Keratinocyte (primary cell): ENCODE data around the gene RBBP8. TPM values are rescaled to one million over a fixed set of nuclear protein-coding genes. Genes with fewer than 3 reads are reported as not detected.

ENCODE experiments used
- DNase-seq: peaks from one replicate; pipeline ENCODE4 v3.0.0-alpha.2; 2011; ENCODE audit warnings: low read depth, missing footprints, low spot score
- FAIRE-seq: peaks from 2 replicates; lab custom pipeline; 2011; peaks lifted over from hg19 to GRCh38; lab: Jason Lieb, UNC
- H2AFZ ChIP-seq: 2 replicates; pipeline ENCODE4 v1.6.0; 2012; ENCODE audit warnings: low read length, control low read depth, inconsistent platforms; ENCODE audit not compliant: control insufficient read depth
- H3K27ac ChIP-seq: 2 replicates; pipeline ENCODE4 v1.5.1; 2011; ENCODE audit warnings: low read length; ENCODE audit not compliant: control insufficient read depth, insufficient read depth
- H3K27me3 ChIP-seq: 3 replicates; pipeline ENCODE4 v1.6.0; 2011; ENCODE audit warnings: low read length; ENCODE audit not compliant: control insufficient read depth, insufficient read depth; ENCODE audit errors: extremely low read depth
- H3K36me3 ChIP-seq, 2 experiments: 2 replicates in 1 of 2; 3 replicates in 1 of 2; pipeline ENCODE4 v1.5.1; 2011; ENCODE audit warnings: low read length in 2 of 2, mild to moderate bottlenecking in 1 of 2; ENCODE audit not compliant: control insufficient read depth in 2 of 2, insufficient read depth in 2 of 2; ENCODE audit errors: extremely low read depth in 1 of 2
- H3K4me1 ChIP-seq: 3 replicates; pipeline ENCODE4 v1.5.1; 2011; ENCODE audit warnings: low read length; ENCODE audit not compliant: control insufficient read depth, insufficient read depth; ENCODE audit errors: extremely low read depth
- H3K4me2 ChIP-seq: 3 replicates; pipeline ENCODE4 v1.6.0; 2011; ENCODE audit warnings: low read depth, low read length; ENCODE audit not compliant: control insufficient read depth, insufficient read depth; ENCODE audit errors: extremely low read depth
- H3K4me3 ChIP-seq, 3 experiments: fragments of 200-600 bp in 1 of 3; sonication (generic) in 1 of 3; 2 replicates in 2 of 3; 3 replicates in 1 of 3; pipeline ENCODE4 v1.5.1; 2011 to 2016; ENCODE audit warnings: low read length in 3 of 3, mild to moderate bottlenecking in 3 of 3, control low read depth in 2 of 3, inconsistent platforms in 1 of 3, low read depth in 1 of 3, mixed read lengths in 1 of 3, mixed run types in 1 of 3, moderate library complexity in 1 of 3; ENCODE audit not compliant: control insufficient read depth in 2 of 3, insufficient read depth in 2 of 3; ENCODE audit errors: extremely low read depth in 1 of 3
- H3K79me2 ChIP-seq: 2 replicates; pipeline ENCODE4 v1.6.0; 2012; ENCODE audit warnings: low read length; ENCODE audit not compliant: control insufficient read depth, insufficient read depth
- H3K9ac ChIP-seq: 3 replicates; pipeline ENCODE4 v1.6.0; 2011; ENCODE audit warnings: low read length; ENCODE audit not compliant: control insufficient read depth, insufficient read depth; ENCODE audit errors: extremely low read depth
- H3K9me1 ChIP-seq: 3 replicates; pipeline ENCODE4 v1.6.0; 2011; ENCODE audit warnings: low read length; ENCODE audit not compliant: control insufficient read depth, insufficient read depth; ENCODE audit errors: extremely low read depth
- H3K9me3 ChIP-seq: 2 replicates; pipeline ENCODE4 v1.5.1; 2012; ENCODE audit warnings: low read depth, low read length; ENCODE audit not compliant: control insufficient read depth
- H4K20me1 ChIP-seq: 3 replicates; pipeline ENCODE4 v1.6.0; 2011; ENCODE audit warnings: low read length; ENCODE audit not compliant: control insufficient read depth, insufficient read depth; ENCODE audit errors: extremely low read depth
- EZH2 ChIP-seq: IDR thresholded peaks from one replicate; pipeline ENCODE4 v1.6.1; 2012; ENCODE audit warnings: inconsistent platforms, mild to moderate bottlenecking, low read length, moderate library complexity
- dilution Hi-C: fragments of 300-500 bp; cut with MboI; formaldehyde crosslinking; loops from one replicate; pipeline ENCODE4 v1.7.0; 2020; ENCODE audit warnings: low sequenced_read_pairs; ENCODE audit not compliant: extremely low pct_ligation_motif_present
- polyA plus RNA-seq, 5 experiments: library from polyadenylated mRNA; depleted of rRNA in 3 of 5; stranded (reverse) in 3 of 5; stranded (forward) in 1 of 5; unstranded in 1 of 5; fragments of >200 nt; gene quantifications; 1 replicate in 1 of 5; 2 replicates in 3 of 5; 3 replicates in 1 of 5; pipeline versions ENCODE4 v1.2.1 to v1.2.3, GENCODE V29; 2011 to 2012; ENCODE audit warnings: missing spikeins in 2 of 5, low read depth in 1 of 5, low replicate concordance in 1 of 5
- TF ChIP-seq, protein P1 (sequence below), 3 experiments: IDR thresholded peaks in 1 of 3; conservative IDR thresholded peaks in 1 of 3; optimal IDR thresholded peaks in 1 of 3; 2 replicates in 2 of 3; 3 replicates in 1 of 3; pipeline versions ENCODE3 to v1.5.1; 2011; ENCODE audit warnings: low read length in 3 of 3, mild to moderate bottlenecking in 3 of 3, moderate library complexity in 2 of 3, control low read depth in 1 of 3, inconsistent platforms in 1 of 3; ENCODE audit not compliant: insufficient read depth in 2 of 3; ENCODE audit errors: extremely low read depth in 1 of 3

RBBP8 gene
- polyA plus RNA-seq, 1 donor (not counting 4 experiments of a cell fraction or from before 2014, with no cell fraction given): 169 TPM

DNA sequence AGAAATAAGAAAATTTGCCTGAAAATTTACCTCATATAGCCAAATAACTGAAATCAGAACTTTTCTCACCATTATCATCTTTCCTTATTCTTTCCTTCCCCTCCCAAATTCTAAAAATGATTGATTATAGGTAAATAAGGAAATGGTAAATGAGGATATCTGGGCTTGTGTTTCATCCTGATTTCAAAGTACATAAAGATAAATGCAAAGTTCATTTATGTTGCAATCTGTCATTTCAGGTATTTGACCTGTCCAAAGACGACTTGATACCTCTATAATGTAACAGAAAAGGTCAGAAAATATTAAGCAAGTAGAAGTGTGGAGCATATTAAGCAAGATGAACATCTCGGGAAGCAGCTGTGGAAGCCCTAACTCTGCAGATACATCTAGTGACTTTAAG, 3.4 kb downstream of the RBBP8 start:
- Histone ChIP-seq H3K36me3 (peaks cover 11 to 13% of the 10 kb centered on the region in 2 experiments), H3K4me1 (peaks cover 15% of the 10 kb centered on the region), H3K4me2 (no peak overlapping the region), H4K20me1 (no peaks in the 10 kb centered on the region), H3K27ac (no peak overlapping the region), H3K4me3 (no peak overlapping the region), H3K9me1 (no peaks in the 10 kb centered on the region), H3K9ac (no peak overlapping the region), H3K9me3 (no peaks in the 10 kb centered on the region), H2AFZ (no peak overlapping the region), H3K27me3 (no peaks in the 10 kb centered on the region), H3K79me2 (peaks cover 60% of the 10 kb centered on the region)
- DNase-seq (no peak), FAIRE-seq (no peak)
- TF ChIP-seq EZH2: no peak
- TF ChIP-seq, protein P1, sequence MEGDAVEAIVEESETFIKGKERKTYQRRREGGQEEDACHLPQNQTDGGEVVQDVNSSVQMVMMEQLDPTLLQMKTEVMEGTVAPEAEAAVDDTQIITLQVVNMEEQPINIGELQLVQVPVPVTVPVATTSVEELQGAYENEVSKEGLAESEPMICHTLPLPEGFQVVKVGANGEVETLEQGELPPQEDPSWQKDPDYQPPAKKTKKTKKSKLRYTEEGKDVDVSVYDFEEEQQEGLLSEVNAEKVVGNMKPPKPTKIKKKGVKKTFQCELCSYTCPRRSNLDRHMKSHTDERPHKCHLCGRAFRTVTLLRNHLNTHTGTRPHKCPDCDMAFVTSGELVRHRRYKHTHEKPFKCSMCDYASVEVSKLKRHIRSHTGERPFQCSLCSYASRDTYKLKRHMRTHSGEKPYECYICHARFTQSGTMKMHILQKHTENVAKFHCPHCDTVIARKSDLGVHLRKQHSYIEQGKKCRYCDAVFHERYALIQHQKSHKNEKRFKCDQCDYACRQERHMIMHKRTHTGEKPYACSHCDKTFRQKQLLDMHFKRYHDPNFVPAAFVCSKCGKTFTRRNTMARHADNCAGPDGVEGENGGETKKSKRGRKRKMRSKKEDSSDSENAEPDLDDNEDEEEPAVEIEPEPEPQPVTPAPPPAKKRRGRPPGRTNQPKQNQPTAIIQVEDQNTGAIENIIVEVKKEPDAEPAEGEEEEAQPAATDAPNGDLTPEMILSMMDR (optimal IDR thresholded peaks at IDR 0.05 in 1 of 3, IDR thresholded peaks at IDR 0.05 in 1 of 3, conservative IDR thresholded peaks at IDR 0.05 in 1 of 3; ENCODE audit: extremely low read depth in 1 of 3, insufficient read depth in 2 of 3, low read length in 3 of 3): no peak
- dilution Hi-C loops: no loop called here

DNA sequence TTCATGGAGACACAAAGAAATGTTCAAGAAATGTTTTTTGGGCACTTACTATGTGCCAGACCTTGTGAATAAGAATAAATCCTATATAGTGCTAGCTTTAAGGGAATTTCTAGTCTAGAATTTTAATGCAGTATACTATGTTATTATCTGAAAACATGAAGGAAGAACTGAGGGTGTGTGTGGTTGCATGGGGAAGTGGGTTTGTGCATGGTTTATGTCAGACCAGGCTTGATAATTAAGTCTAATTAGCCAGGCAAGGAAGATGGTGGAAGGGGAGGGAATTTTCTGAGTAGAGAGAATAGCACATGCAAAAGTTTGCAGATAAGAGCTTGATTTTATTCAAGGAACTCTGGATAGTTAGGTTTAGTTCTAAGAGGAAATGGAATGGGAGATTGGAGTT, 6.5 kb downstream of the RBBP8 start:
- H3K4me3 ChIP-seq: no peak overlapping the region
- H2AFZ ChIP-seq: no peak overlapping the region
- TF ChIP-seq EZH2: no peak
- TF ChIP-seq, protein P1 (optimal IDR thresholded peaks at IDR 0.05 in 1 of 3, IDR thresholded peaks at IDR 0.05 in 1 of 3, conservative IDR thresholded peaks at IDR 0.05 in 1 of 3; ENCODE audit: extremely low read depth in 1 of 3, insufficient read depth in 2 of 3, low read length in 3 of 3): no peak
- FAIRE-seq (no peak), DNase-seq (no peak)
- peaks cover 9 to 23% of the 10 kb centered on the region in 2 experiments for H3K36me3 ChIP-seq
- no peaks in the 10 kb centered on the region for H3K9me1 ChIP-seq
- peaks cover 11% of the 10 kb centered on the region for H3K4me1 ChIP-seq
- no peaks in the 10 kb centered on the region for H4K20me1 ChIP-seq
- H3K27me3 ChIP-seq: no peaks in the 10 kb centered on the region
- H3K9ac ChIP-seq: no peak overlapping the region
- H3K79me2 ChIP-seq: peaks cover 56% of the 10 kb centered on the region
- dilution Hi-C loops: no loop called here
- H3K9me3 ChIP-seq: no peaks in the 10 kb centered on the region
- H3K4me2 ChIP-seq: no peak overlapping the region
- H3K27ac ChIP-seq: no peak overlapping the region
